Measurements from ENCODE around the gene IFITM2. TPM values are rescaled to one million over a fixed set of nuclear protein-coding genes. Genes with fewer than 3 reads are reported as not detected.

The IFITM2 gene
- total and polyA plus RNA-seq, 2 donors (not counting 1 experiment from before 2014, with no cell fraction given) = 51.2 to 714 TPM

- Histone ChIP-seq H2AFZ (ENCODE audit: low read length) (no peak overlapping the region), H3K36me3 (ENCODE audit: control insufficient read depth, insufficient read depth, low read length) (peaks cover 2% of the 10 kb centered on the region), H3K9ac (ENCODE audit: insufficient read depth, low read length) (peak overlapping the region; percentile 91), H3K27ac (ENCODE audit: insufficient read depth, low read length) (peak overlapping the region; percentile 99), H3K4me1 (ENCODE audit: control insufficient read depth, extremely low read depth, insufficient read depth, low read length) (peaks cover 8% of the 10 kb centered on the region), H3K4me3 (replicated peaks in 1 of 4; ENCODE audit: control extremely low read depth in 1 of 4, insufficient read depth in 1 of 4, low read depth in 3 of 4, low read length in 4 of 4) (peak overlapping the region in 3 of 4 experiments; percentile 22 to 38 (median 28)), H3K4me2 (ENCODE audit: extremely low read depth, insufficient read depth, low read length) (peak overlapping the region; percentile 73), H4K20me1 (ENCODE audit: control insufficient read depth, extremely low read depth, insufficient read depth, low read length) (no peaks in the 10 kb centered on the region), H3K27me3 (ENCODE audit: control insufficient read depth, insufficient read depth, low read length) (peaks cover 9% of the 10 kb centered on the region), H3K9me3 (ENCODE audit: control insufficient read depth, insufficient read depth, low read depth, low read length) (no peaks in the 10 kb centered on the region), H3K79me2 (ENCODE audit: control insufficient read depth, insufficient read depth, low read length) (no peaks in the 10 kb centered on the region)
- TF ChIP-seq, protein P1, sequence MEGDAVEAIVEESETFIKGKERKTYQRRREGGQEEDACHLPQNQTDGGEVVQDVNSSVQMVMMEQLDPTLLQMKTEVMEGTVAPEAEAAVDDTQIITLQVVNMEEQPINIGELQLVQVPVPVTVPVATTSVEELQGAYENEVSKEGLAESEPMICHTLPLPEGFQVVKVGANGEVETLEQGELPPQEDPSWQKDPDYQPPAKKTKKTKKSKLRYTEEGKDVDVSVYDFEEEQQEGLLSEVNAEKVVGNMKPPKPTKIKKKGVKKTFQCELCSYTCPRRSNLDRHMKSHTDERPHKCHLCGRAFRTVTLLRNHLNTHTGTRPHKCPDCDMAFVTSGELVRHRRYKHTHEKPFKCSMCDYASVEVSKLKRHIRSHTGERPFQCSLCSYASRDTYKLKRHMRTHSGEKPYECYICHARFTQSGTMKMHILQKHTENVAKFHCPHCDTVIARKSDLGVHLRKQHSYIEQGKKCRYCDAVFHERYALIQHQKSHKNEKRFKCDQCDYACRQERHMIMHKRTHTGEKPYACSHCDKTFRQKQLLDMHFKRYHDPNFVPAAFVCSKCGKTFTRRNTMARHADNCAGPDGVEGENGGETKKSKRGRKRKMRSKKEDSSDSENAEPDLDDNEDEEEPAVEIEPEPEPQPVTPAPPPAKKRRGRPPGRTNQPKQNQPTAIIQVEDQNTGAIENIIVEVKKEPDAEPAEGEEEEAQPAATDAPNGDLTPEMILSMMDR (conservative IDR thresholded peaks at IDR 0.05 in 1 of 2, IDR thresholded peaks at IDR 0.05 in 1 of 2; ENCODE audit: low read depth in 1 of 2, low read length in 2 of 2) = no peak
- TF ChIP-seq EZH2 (IDR thresholded peaks at IDR 0.05; ENCODE audit: low read length, missing control alignments) = no peak
- peak; percentile 93 to 98 for DNase-seq (ENCODE audit: low read depth in 2 of 2)
Observed at GRCh38 chr11:355581-356458, 48.2 kb downstream of the IFITM2 start.

- H3K9ac ChIP-seq (ENCODE audit: insufficient read depth, low read length) = no peak overlapping the region
- no peak for TF ChIP-seq EZH2 (IDR thresholded peaks at IDR 0.05; ENCODE audit: low read length, missing control alignments)
- TF ChIP-seq, protein P1 (conservative IDR thresholded peaks at IDR 0.05 in 1 of 2, IDR thresholded peaks at IDR 0.05 in 1 of 2; ENCODE audit: low read depth in 1 of 2, low read length in 2 of 2) = no peak
- peaks cover 2% of the 10 kb centered on the region for H3K36me3 ChIP-seq (ENCODE audit: control insufficient read depth, insufficient read depth, low read length)
- no peak for DNase-seq (ENCODE audit: low read depth in 2 of 2)
- peaks cover 8% of the 10 kb centered on the region for H3K4me1 ChIP-seq (ENCODE audit: control insufficient read depth, extremely low read depth, insufficient read depth, low read length)
- no peaks in the 10 kb centered on the region for H3K79me2 ChIP-seq (ENCODE audit: control insufficient read depth, insufficient read depth, low read length)
- H3K27me3 ChIP-seq (ENCODE audit: control insufficient read depth, insufficient read depth, low read length) = peaks cover 9% of the 10 kb centered on the region
- no peaks in the 10 kb centered on the region for H3K9me3 ChIP-seq (ENCODE audit: control insufficient read depth, insufficient read depth, low read depth, low read length)
- no peak overlapping the region for H3K4me2 ChIP-seq (ENCODE audit: extremely low read depth, insufficient read depth, low read length)
- H4K20me1 ChIP-seq (ENCODE audit: control insufficient read depth, extremely low read depth, insufficient read depth, low read length) = no peaks in the 10 kb centered on the region
- H2AFZ ChIP-seq (ENCODE audit: low read length) = no peak overlapping the region
- H3K4me3 ChIP-seq (replicated peaks in 1 of 4; ENCODE audit: control extremely low read depth in 1 of 4, insufficient read depth in 1 of 4, low read depth in 3 of 4, low read length in 4 of 4) = no peak overlapping the region
- no peak overlapping the region for H3K27ac ChIP-seq (ENCODE audit: insufficient read depth, low read length)
Observed at GRCh38 chr11:356610-357009, 49.0 kb downstream of the IFITM2 start.

- H2AFZ ChIP-seq (ENCODE audit: low read length) = no peak overlapping the region
- H3K4me2 ChIP-seq (ENCODE audit: extremely low read depth, insufficient read depth, low read length) = no peak overlapping the region
- H3K9me3 ChIP-seq (ENCODE audit: control insufficient read depth, insufficient read depth, low read depth, low read length) = no peaks in the 10 kb centered on the region
- H3K4me3 ChIP-seq (replicated peaks in 1 of 4; ENCODE audit: control extremely low read depth in 1 of 4, insufficient read depth in 1 of 4, low read depth in 3 of 4, low read length in 4 of 4) = no peak overlapping the region
- no peaks in the 10 kb centered on the region for H3K79me2 ChIP-seq (ENCODE audit: control insufficient read depth, insufficient read depth, low read length)
- no peak overlapping the region for H3K27ac ChIP-seq (ENCODE audit: insufficient read depth, low read length)
- no peaks in the 10 kb centered on the region for H4K20me1 ChIP-seq (ENCODE audit: control insufficient read depth, extremely low read depth, insufficient read depth, low read length)
- H3K36me3 ChIP-seq (ENCODE audit: control insufficient read depth, insufficient read depth, low read length) = peaks cover 2% of the 10 kb centered on the region
- H3K9ac ChIP-seq (ENCODE audit: insufficient read depth, low read length) = no peak overlapping the region
- H3K4me1 ChIP-seq (ENCODE audit: control insufficient read depth, extremely low read depth, insufficient read depth, low read length) = peaks cover 8% of the 10 kb centered on the region
- no peak for TF ChIP-seq EZH2 (IDR thresholded peaks at IDR 0.05; ENCODE audit: low read length, missing control alignments)
- TF ChIP-seq, protein P1 (conservative IDR thresholded peaks at IDR 0.05 in 1 of 2, IDR thresholded peaks at IDR 0.05 in 1 of 2; ENCODE audit: low read depth in 1 of 2, low read length in 2 of 2) = no peak
- peaks cover 9% of the 10 kb centered on the region for H3K27me3 ChIP-seq (ENCODE audit: control insufficient read depth, insufficient read depth, low read length)
- DNase-seq (ENCODE audit: low read depth in 2 of 2) = no peak
Observed at GRCh38 chr11:357582-357981, 50.0 kb downstream of the IFITM2 start.

Data from fibroblast of lung (primary cell).